Nephron progenitor cell (in vitro differentiated cells): ENCODE measurements around the gene LARP4.
"Not testable (repeated sequence)": the region's sequence is repeated elsewhere in the genome, so short reads cannot be mapped to it uniquely, and the experiment has no call there.

ENCODE experiments used
- DNase-seq: peaks from one replicate; pipeline ENCODE4 v3.0.0; 2021
- H3K27ac Mint-ChIP-seq: 2 replicates; pipeline ENCODE4 v1.8.0; 2021; ENCODE audit warnings: mild to moderate bottlenecking, moderate library complexity, mixed read lengths
- H3K27me3 Mint-ChIP-seq: 2 replicates; pipeline ENCODE4 v1.8.0; 2021; ENCODE audit warnings: mild to moderate bottlenecking, low read depth, mixed read lengths; ENCODE audit not compliant: poor library complexity
- H3K36me3 Mint-ChIP-seq: 2 replicates; pipeline ENCODE4 v1.8.0; 2021; ENCODE audit warnings: low read depth, mixed read lengths
- H3K4me1 Mint-ChIP-seq: 2 replicates; pipeline ENCODE4 v1.8.0; 2021; ENCODE audit warnings: mixed read lengths
- H3K4me3 Mint-ChIP-seq: 2 replicates; pipeline ENCODE4 v1.8.0; 2021; ENCODE audit warnings: mild to moderate bottlenecking, moderate library complexity, mixed read lengths
- H3K9me3 Mint-ChIP-seq: 2 replicates; pipeline ENCODE4 v1.8.0; 2021; ENCODE audit warnings: mild to moderate bottlenecking, moderate library complexity, mixed read lengths
- CTCF ChIP-seq: fragments of 200-600 bp; sonication (generic); IDR thresholded peaks from 2 replicates; pipeline ENCODE4 v1.5.0; 2021; ENCODE audit warnings: antibody characterized with exemption

The LARP4 gene

DNA sequence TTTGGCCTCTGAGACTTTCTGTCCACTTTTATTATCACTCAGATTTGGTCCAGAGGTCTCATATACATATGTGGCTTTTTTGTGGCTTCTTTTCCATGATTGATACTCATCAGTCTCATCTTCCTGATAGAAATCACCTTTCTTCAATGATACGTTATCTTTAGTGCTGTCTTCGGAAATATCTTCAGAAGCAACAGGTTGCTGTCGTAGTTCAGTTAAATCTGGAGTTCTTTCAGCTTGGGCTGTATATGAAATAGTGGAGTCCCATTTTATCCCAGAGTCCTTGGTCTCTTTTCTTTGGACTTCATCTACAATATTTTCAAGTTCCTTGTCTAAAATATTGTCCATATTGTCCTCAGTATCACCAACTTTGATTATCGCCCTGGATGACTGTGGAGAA lies 45.3 kb upstream of the LARP4 start:
- no peak for TF ChIP-seq CTCF

DNA sequence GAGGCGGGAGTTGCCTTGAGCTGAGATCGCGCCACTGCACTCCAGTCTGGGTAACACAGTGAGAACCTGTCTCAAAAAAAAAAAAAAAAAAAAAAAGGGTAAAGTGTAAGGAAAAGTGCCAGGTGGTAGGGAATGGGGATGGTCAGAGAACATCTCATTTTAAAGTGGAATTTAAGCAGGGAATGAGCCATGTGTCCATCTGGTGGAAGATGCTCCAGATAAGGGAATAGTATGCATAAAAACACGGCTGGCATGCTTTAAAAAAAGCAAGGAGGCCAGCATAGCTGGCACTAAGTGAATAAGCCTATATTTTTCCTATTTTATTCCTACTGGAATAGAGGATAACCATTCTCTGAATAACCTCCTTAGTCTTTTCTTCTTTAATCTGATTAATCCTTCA lies 38.0 kb upstream of the LARP4 start:
- no peaks in the 10 kb centered on the region for H3K36me3 Mint-ChIP-seq
- DNase-seq = no peak
- TF ChIP-seq CTCF = no peak
- H3K27ac Mint-ChIP-seq = no peak overlapping the region
- H3K4me3 Mint-ChIP-seq = no peak overlapping the region
- no peaks in the 10 kb centered on the region for H3K9me3 Mint-ChIP-seq
- H3K27me3 Mint-ChIP-seq = no peaks in the 10 kb centered on the region
- H3K4me1 Mint-ChIP-seq = no peaks in the 10 kb centered on the region

More for the DNA sequence above, 45.3 kb upstream of the LARP4 start:
- H3K27me3 Mint-ChIP-seq = no peaks in the 10 kb centered on the region
- DNase-seq = no peak
- H3K9me3 Mint-ChIP-seq = no peaks in the 10 kb centered on the region
- H3K36me3 Mint-ChIP-seq = no peaks in the 10 kb centered on the region
- no peak overlapping the region for H3K27ac Mint-ChIP-seq
- no peaks in the 10 kb centered on the region for H3K4me1 Mint-ChIP-seq
- H3K4me3 Mint-ChIP-seq = no peak overlapping the region

DNA sequence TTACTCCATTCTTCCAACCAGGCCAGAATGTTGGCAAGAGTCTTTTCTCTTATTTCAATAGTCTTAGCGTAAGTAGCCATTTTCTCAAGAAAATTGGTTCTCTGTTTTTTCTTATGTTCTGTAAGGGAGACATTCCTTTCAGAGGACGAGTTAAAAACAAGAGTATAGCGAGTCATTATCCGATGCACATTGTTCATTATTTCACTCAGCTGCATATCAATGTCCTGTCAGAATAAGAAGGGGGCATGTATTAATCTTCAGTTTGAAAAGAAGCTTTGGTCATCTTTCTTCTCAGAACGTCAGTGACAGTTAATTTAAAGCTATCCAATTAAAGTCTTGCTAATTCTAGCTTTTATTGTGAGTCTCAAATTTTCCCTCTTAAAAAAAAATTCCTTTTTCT lies 37.5 kb upstream of the LARP4 start:
- Mint-ChIP-seq H3K36me3 (no peaks in the 10 kb centered on the region), H3K27me3 (no peaks in the 10 kb centered on the region), H3K4me1 (no peaks in the 10 kb centered on the region), H3K27ac (no peak overlapping the region), H3K4me3 (no peak overlapping the region), H3K9me3 (no peaks in the 10 kb centered on the region)
- TF ChIP-seq CTCF = no peak
- DNase-seq = no peak

DNA sequence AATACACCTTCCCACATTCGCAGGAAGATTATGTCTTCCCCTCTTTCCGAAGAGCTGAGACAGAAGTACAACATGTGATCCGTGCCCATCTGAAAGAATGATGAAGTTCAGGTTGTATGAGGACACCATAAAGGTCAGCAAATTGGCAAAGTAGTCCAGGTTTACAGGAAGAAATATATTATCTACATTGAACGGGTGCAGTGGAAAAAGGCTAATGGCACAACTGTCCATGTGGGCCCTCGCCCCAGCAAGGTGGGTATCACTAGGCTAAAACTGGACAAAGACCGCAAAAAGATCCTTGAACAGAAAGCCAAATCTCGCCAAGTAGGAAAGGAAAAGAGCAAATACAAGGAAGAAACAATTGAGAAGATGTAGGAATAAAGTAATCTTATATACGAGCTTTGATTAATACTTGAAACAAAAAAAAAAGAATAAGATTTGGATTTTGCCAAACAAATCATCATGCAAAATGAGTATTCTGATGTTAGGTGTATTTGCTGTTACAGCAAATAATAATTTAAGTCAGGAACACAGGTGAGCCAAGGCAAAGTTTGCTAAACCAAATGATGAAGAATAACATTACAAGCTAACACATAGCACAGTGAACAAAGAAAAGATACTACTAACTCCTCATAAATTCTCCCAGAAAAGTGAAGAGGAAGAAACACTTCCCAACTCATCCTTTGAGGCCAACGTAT lies 34.8 kb upstream of the LARP4 start:
- no peak overlapping the region for H3K4me3 Mint-ChIP-seq
- H3K27ac Mint-ChIP-seq = no peak overlapping the region
- H3K9me3 Mint-ChIP-seq = no peaks in the 10 kb centered on the region
- TF ChIP-seq CTCF = no peak
- H3K36me3 Mint-ChIP-seq = no peaks in the 10 kb centered on the region
- H3K27me3 Mint-ChIP-seq = no peaks in the 10 kb centered on the region
- no peak for DNase-seq
- no peaks in the 10 kb centered on the region for H3K4me1 Mint-ChIP-seq

DNA sequence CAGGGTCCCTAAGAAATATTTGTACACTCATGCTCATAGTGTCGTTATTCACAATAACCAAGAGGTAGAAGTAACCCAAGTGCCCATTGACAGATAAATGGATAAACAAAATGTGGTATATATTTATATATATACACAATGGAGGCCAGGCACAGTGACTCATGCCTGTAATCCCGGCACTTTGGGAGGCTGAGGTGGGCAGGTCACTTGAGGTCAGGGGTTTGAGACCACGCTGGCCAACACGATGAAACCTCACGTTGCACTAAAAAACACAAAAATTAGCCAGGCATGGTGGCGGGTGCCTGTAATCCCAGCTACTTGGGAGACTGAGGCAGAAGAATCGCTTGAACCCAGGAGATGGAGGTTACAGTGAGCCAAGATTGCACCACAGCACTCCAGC lies 30.0 kb upstream of the LARP4 start:
- not testable (repeated sequence) for H3K9me3 Mint-ChIP-seq, H3K4me3 Mint-ChIP-seq, DNase-seq, H3K27me3 Mint-ChIP-seq, H3K27ac Mint-ChIP-seq, H3K4me1 Mint-ChIP-seq, H3K36me3 Mint-ChIP-seq

GRCh38 chr12:50375802-50376201 lies 24.9 kb upstream of the LARP4 start:
- TF ChIP-seq CTCF = no peak
- Mint-ChIP-seq H3K4me1 (no peaks in the 10 kb centered on the region), H3K9me3 (no peaks in the 10 kb centered on the region), H3K27me3 (peaks cover 5% of the 10 kb centered on the region), H3K36me3 (no peaks in the 10 kb centered on the region), H3K4me3 (no peak overlapping the region), H3K27ac (no peak overlapping the region)
- no peak for DNase-seq
